HG03342 (cell line): ENCODE measurements around the gene OLFML1.

ENCODE experiments used
- ATAC-seq: cut with Tn5 transposase; IDR thresholded peaks from one replicate; pipeline ENCODE4 v1.9.1; 2021; ENCODE audit warnings: mild to moderate bottlenecking, moderate library complexity; ENCODE audit not compliant: unreplicated experiment

OLFML1 gene

GRCh38 chr11:7485186-7486097 lies at the start of gene OLFML1:
Gene OLFML1, plus strand, starts transcription at chr11:7485506. Its CDS starts 370 bp downstream, at chr11:7485876.
- ATAC-seq, result no peak

- ATAC-seq, result no peak
Observed at GRCh38 chr11:7436146-7436545, 49.2 kb upstream of the OLFML1 start.

GRCh38 chr11:7436657-7437056 lies 48.6 kb upstream of the OLFML1 start:
- no peak for ATAC-seq

GRCh38 chr11:7437696-7438095 lies 47.6 kb upstream of the OLFML1 start:
- no peak for ATAC-seq

GRCh38 chr11:7439746-7440320 lies 45.5 kb upstream of the OLFML1 start:
- no peak for ATAC-seq

GRCh38 chr11:7442588-7443215 lies 42.6 kb upstream of the OLFML1 start:
- peak; percentile 89 for ATAC-seq

GRCh38 chr11:7444091-7444981 lies 41.0 kb upstream of the OLFML1 start:
- no peak for ATAC-seq

GRCh38 chr11:7445564-7445963 lies 39.7 kb upstream of the OLFML1 start:
- ATAC-seq, result no peak

- ATAC-seq, result no peak
Observed at GRCh38 chr11:7448201-7448600, 37.1 kb upstream of the OLFML1 start.

- ATAC-seq, result no peak
Observed at GRCh38 chr11:7449211-7449840, 36.0 kb upstream of the OLFML1 start.

GRCh38 chr11:7449841-7450214 lies 35.5 kb upstream of the OLFML1 start:
- ATAC-seq, result no peak

- no peak for ATAC-seq
Observed at GRCh38 chr11:7450836-7451235, 34.5 kb upstream of the OLFML1 start.

- no peak for ATAC-seq
Observed at GRCh38 chr11:7451520-7451919, 33.8 kb upstream of the OLFML1 start.

- no peak for ATAC-seq
Observed at GRCh38 chr11:7451952-7452494, 33.3 kb upstream of the OLFML1 start.

GRCh38 chr11:7454854-7455253 lies 30.5 kb upstream of the OLFML1 start:
- no peak for ATAC-seq

- no peak for ATAC-seq
Observed at GRCh38 chr11:7457211-7457610, 28.1 kb upstream of the OLFML1 start.

GRCh38 chr11:7462706-7463105 lies 22.6 kb upstream of the OLFML1 start:
- ATAC-seq, result no peak

- peak; percentile 52 for ATAC-seq
Observed at GRCh38 chr11:7467652-7468051, 17.7 kb upstream of the OLFML1 start.

- ATAC-seq, result no peak
Observed at GRCh38 chr11:7469351-7469865, 15.9 kb upstream of the OLFML1 start.

- no peak for ATAC-seq
Observed at GRCh38 chr11:7471071-7471470, 14.2 kb upstream of the OLFML1 start.
